Neuronal stem cell (in vitro differentiated cells): ENCODE results near the gene FAM110D.

ENCODE experiments used
- DNase-seq: peaks from one replicate; pipeline ENCODE4 v3.0.0-alpha.2; 2013; ENCODE audit warnings: low spot score
- H2AFZ ChIP-seq: one replicate; pipeline ENCODE4 v1.6.1; 2013; ENCODE audit warnings: mild to moderate bottlenecking, low read length, inconsistent platforms
- H2AK5ac ChIP-seq: 2 replicates; pipeline ENCODE4 v1.6.1; 2013; ENCODE audit warnings: low read depth, mild to moderate bottlenecking, inconsistent platforms, low read length, moderate library complexity, mixed read lengths
- H2BK120ac ChIP-seq: 2 replicates; pipeline ENCODE4 v1.6.1; 2013; ENCODE audit warnings: low read depth, mild to moderate bottlenecking, inconsistent platforms, low read length, moderate library complexity, mixed read lengths
- H2BK12ac ChIP-seq: one replicate; pipeline ENCODE4 v1.6.1; 2013; ENCODE audit warnings: low read length, inconsistent platforms
- H2BK15ac ChIP-seq: 2 replicates; pipeline ENCODE4 v1.6.1; 2013; ENCODE audit warnings: mild to moderate bottlenecking, low read length, inconsistent platforms, mixed read lengths
- H2BK5ac ChIP-seq: one replicate; pipeline ENCODE4 v1.6.1; 2013; ENCODE audit warnings: inconsistent platforms, mild to moderate bottlenecking, low read length, moderate library complexity
- H3K14ac ChIP-seq: one replicate; pipeline ENCODE4 v1.6.1; 2013; ENCODE audit warnings: low read length, inconsistent platforms
- H3K18ac ChIP-seq: 2 replicates; pipeline ENCODE4 v1.6.1; 2013; ENCODE audit warnings: low read length, inconsistent platforms
- H3K23ac ChIP-seq: 2 replicates; pipeline ENCODE4 v1.6.1; 2013; ENCODE audit warnings: low read depth, mild to moderate bottlenecking, mixed read lengths, low read length, inconsistent platforms; ENCODE audit not compliant: poor library complexity
- H3K27ac ChIP-seq: replicated peaks from 3 replicates; pipeline ENCODE4 v1.5.1; 2013; ENCODE audit warnings: low read length, inconsistent platforms
- H3K27me3 ChIP-seq, 3 experiments: 2 replicates each; pipeline ENCODE4 v1.6.1; 2013; ENCODE audit warnings: low read length in 3 of 3, mild to moderate bottlenecking in 2 of 3, inconsistent platforms in 1 of 3, low read depth in 1 of 3, mixed read lengths in 1 of 3, moderate library complexity in 1 of 3; ENCODE audit not compliant: control insufficient read depth in 3 of 3, insufficient read depth in 3 of 3
- H3K36me3 ChIP-seq, 2 donors: replicated peaks in 1 of 2; 2 replicates each; pipeline ENCODE4 v1.6.1; 2013; ENCODE audit warnings: low read length in 2 of 2; ENCODE audit not compliant: control insufficient read depth in 2 of 2, insufficient read depth in 2 of 2
- H3K4ac ChIP-seq: 2 replicates; pipeline ENCODE4 v1.6.1; 2013; ENCODE audit warnings: inconsistent platforms, mild to moderate bottlenecking, low read length, moderate library complexity
- H3K4me1 ChIP-seq, 2 donors: 1 replicate in 1 of 2; 2 replicates in 1 of 2; pipeline ENCODE4 v1.6.1; 2013; ENCODE audit warnings: low read length in 2 of 2, low read depth in 1 of 2; ENCODE audit not compliant: control insufficient read depth in 2 of 2, insufficient read depth in 1 of 2
- H3K4me2 ChIP-seq: one replicate; pipeline ENCODE4 v1.6.1; 2013; ENCODE audit warnings: mild to moderate bottlenecking, low read length, inconsistent platforms; ENCODE audit not compliant: insufficient read depth, poor library complexity, severe bottlenecking
- H3K4me3 ChIP-seq, 2 donors: 2 replicates each; pipeline ENCODE4 v1.5.1; 2013; ENCODE audit warnings: low read length in 2 of 2, mild to moderate bottlenecking in 2 of 2, inconsistent platforms in 1 of 2, moderate library complexity in 1 of 2
- H3K79me1 ChIP-seq: one replicate; pipeline ENCODE4 v1.6.1; 2013; ENCODE audit warnings: low read depth, mild to moderate bottlenecking, inconsistent platforms, low read length, moderate library complexity
- H3K9ac ChIP-seq: one replicate; pipeline ENCODE4 v1.6.1; 2013; ENCODE audit warnings: mild to moderate bottlenecking, low read depth, low read length, inconsistent platforms; ENCODE audit not compliant: poor library complexity
- H3K9me3 ChIP-seq, 2 donors: replicated peaks in 1 of 2; 2 replicates each; pipeline versions ENCODE3 to v1.6.1; 2013; ENCODE audit warnings: low read length in 2 of 2, mild to moderate bottlenecking in 2 of 2, inconsistent platforms in 1 of 2, low read depth in 1 of 2, mixed read lengths in 1 of 2, moderate library complexity in 1 of 2; ENCODE audit not compliant: control insufficient read depth in 2 of 2, insufficient read depth in 1 of 2
- H4K8ac ChIP-seq: one replicate; pipeline ENCODE4 v1.6.1; 2013; ENCODE audit warnings: low read depth, mild to moderate bottlenecking, inconsistent platforms, low read length, moderate library complexity
- H4K91ac ChIP-seq: one replicate; pipeline ENCODE4 v1.6.1; 2013; ENCODE audit warnings: low read length, low read depth, mild to moderate bottlenecking, inconsistent platforms; ENCODE audit not compliant: poor library complexity
- WGBS, 2 donors: extraction: QIAGEN DNeasy Blood & Tissue Kit; methylation state at CpG; one replicate each; pipeline ENCODE4 v1.1.7; 2013; ENCODE audit warnings: missing lambda C conversion rate in 2 of 2, mixed read lengths in 1 of 2; ENCODE audit not compliant: insufficient read length in 2 of 2, insufficient replicate concordance in 1 of 2; ENCODE audit errors: extremely low coverage in 2 of 2; 5-methylcytosine and 5-hydroxymethylcytosine counted together

FAM110D gene

GRCh38 chr1:26180010-26180506 is 21.2 kb downstream of the FAM110D start:
- Histone ChIP-seq H2BK15ac (no peak overlapping the region), H4K91ac (no peak overlapping the region), H2BK120ac (no peak overlapping the region), H2BK12ac (no peak overlapping the region), H3K27ac (no peak overlapping the region), H3K23ac (no peak overlapping the region), H3K4me2 (no peak overlapping the region), H3K27me3 (no peaks in the 10 kb centered on the region), H4K8ac (no peak overlapping the region), H2BK5ac (peak overlapping the region; percentile 55), H3K14ac (no peak overlapping the region), H2AK5ac (no peak overlapping the region), H3K4ac (no peak overlapping the region), H3K9ac (no peak overlapping the region), H3K36me3 (no peaks in the 10 kb centered on the region), H2AFZ (no peak overlapping the region), H3K4me3 (no peak overlapping the region), H3K9me3 (no peaks in the 10 kb centered on the region), H3K4me1 (peaks cover 0 to 5% of the 10 kb centered on the region in 2 donors), H3K79me1 (no peaks in the 10 kb centered on the region), H3K18ac (no peak overlapping the region)
- no CpG with 5 or more reads among the region's 4 CpGs for WGBS, 2 donors
- DNase-seq = no peak

- Histone ChIP-seq H3K79me1 (no peaks in the 10 kb centered on the region), H3K23ac (no peak overlapping the region), H3K18ac (no peak overlapping the region), H3K4me2 (no peak overlapping the region), H3K36me3 (no peaks in the 10 kb centered on the region), H3K9me3 (no peaks in the 10 kb centered on the region), H2BK5ac (no peak overlapping the region), H2AK5ac (no peak overlapping the region), H3K14ac (no peak overlapping the region), H3K27me3 (no peaks in the 10 kb centered on the region), H2BK15ac (no peak overlapping the region), H3K4me3 (no peak overlapping the region), H3K9ac (peak overlapping the region; percentile 50), H2AFZ (peak overlapping the region; percentile 51), H4K8ac (no peak overlapping the region), H4K91ac (no peak overlapping the region), H2BK120ac (no peak overlapping the region), H3K4me1 (peaks cover 0 to 5% of the 10 kb centered on the region in 2 donors), H2BK12ac (no peak overlapping the region), H3K4ac (no peak overlapping the region), H3K27ac (no peak overlapping the region)
- no CpG with 5 or more reads among the region's 9 CpGs for WGBS, 2 donors
- DNase-seq = no peak
These were observed 22.9 kb downstream of the FAM110D start for GRCh38 chr1:26181586-26182382.

GRCh38 chr1:26182383-26182696 is 23.5 kb downstream of the FAM110D start:
- Histone ChIP-seq H3K79me1 (no peaks in the 10 kb centered on the region), H3K27ac (no peak overlapping the region), H3K4me2 (no peak overlapping the region), H2BK12ac (no peak overlapping the region), H3K14ac (no peak overlapping the region), H3K18ac (peak overlapping the region; percentile 35), H3K23ac (peak overlapping the region; percentile 40), H2AFZ (peak overlapping the region; percentile 51), H2AK5ac (no peak overlapping the region), H2BK120ac (no peak overlapping the region), H3K36me3 (no peaks in the 10 kb centered on the region), H3K27me3 (no peaks in the 10 kb centered on the region), H3K4ac (no peak overlapping the region), H4K91ac (no peak overlapping the region), H3K4me1 (peaks cover 0 to 2% of the 10 kb centered on the region in 2 donors), H2BK15ac (no peak overlapping the region), H3K4me3 (no peak overlapping the region), H3K9ac (peak overlapping the region; percentile 50), H2BK5ac (no peak overlapping the region), H3K9me3 (no peaks in the 10 kb centered on the region), H4K8ac (no peak overlapping the region)
- no CpG with 5 or more reads among the region's 7 CpGs for WGBS, 2 donors
- no peak for DNase-seq

- Histone ChIP-seq H3K4me3 (no peak overlapping the region), H3K4ac (no peak overlapping the region), H2AK5ac (no peak overlapping the region), H3K27me3 (no peaks in the 10 kb centered on the region), H3K9ac (no peak overlapping the region), H3K4me2 (no peak overlapping the region), H2BK5ac (no peak overlapping the region), H2AFZ (no peak overlapping the region), H3K27ac (no peak overlapping the region), H3K9me3 (no peaks in the 10 kb centered on the region), H3K23ac (no peak overlapping the region), H3K14ac (no peak overlapping the region), H3K79me1 (no peaks in the 10 kb centered on the region), H2BK12ac (no peak overlapping the region), H3K18ac (peak overlapping the region; percentile 38), H2BK15ac (no peak overlapping the region), H3K36me3 (peaks cover 0 to 4% of the 10 kb centered on the region in 2 donors), H2BK120ac (no peak overlapping the region), H4K91ac (no peak overlapping the region), H4K8ac (no peak overlapping the region), H3K4me1 (no peaks in the 10 kb centered on the region)
- WGBS, 2 donors = no CpG with 5 or more reads among the region's 7 CpGs
- DNase-seq = no peak
These were observed 25.2 kb downstream of the FAM110D start for GRCh38 chr1:26184086-26184485.
